Gastroesophageal sphincter (tissue), 3 donors: ENCODE data around the gene KIF20B.

Experiments
- CTCF ChIP-seq, 4 experiments: fragments of 200-600 bp in 2 of 4; fragments of 450-650 bp in 2 of 4; sonication (generic) in 1 of 4; IDR thresholded peaks; one replicate each; pipeline ENCODE4 v1.5.1; 2017 to 2019; ENCODE audit warnings: antibody characterized with exemption in 4 of 4, mild to moderate bottlenecking in 2 of 4, moderate library complexity in 2 of 4
- POLR2AphosphoS5 ChIP-seq: sonication (generic); formaldehyde crosslinking; IDR thresholded peaks from one replicate; pipeline ENCODE4 v1.6.1; 2017; ENCODE audit warnings: antibody characterized with exemption

GRCh38 chr10:89744026-89744425, 42.6 kb downstream of the KIF20B start:
- TF ChIP-seq CTCF (IDR thresholded peaks at IDR 0.05) (no peak), POLR2AphosphoS5 (no peak)
